Measurements from ENCODE around the gene PTPRC.

Gene PTPRC

DNA sequence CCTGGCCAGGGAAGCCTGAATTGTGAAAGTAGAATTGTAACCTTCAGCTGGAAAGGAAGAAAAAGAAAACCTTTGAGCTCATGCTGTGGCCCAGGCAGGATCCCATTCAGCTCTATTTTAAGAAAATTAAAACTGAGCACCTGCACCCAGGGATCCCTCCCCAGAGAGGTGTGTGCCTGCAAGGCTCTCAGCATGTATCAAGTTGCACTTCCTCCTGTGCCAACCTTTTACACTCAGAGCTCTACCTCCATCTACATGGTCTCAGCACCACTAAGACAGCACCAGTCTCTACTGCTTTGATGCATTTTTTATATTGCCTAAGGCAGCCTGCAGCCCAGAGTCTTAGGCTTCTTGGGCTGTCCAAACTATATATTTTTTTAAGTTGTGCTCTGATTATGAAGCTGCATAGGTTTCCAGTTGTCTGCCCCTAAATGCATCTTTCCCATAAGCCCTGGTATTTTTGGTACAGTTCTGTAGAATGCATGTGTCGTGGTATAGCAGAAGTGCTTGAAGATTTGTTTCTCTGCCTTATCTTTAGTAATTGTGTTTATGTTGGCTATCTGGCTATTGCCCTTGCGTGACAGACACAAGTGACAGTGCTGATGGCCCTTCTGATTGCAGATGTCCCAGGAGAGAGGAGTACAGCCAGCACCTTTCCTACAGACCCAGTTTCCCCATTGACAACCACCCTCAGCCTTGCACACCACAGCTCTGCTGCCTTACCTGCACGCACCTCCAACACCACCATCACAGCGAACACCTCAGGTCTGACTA is 63.1 kb downstream of the PTPRC start:
- DNase-seq, result no peak

DNA sequence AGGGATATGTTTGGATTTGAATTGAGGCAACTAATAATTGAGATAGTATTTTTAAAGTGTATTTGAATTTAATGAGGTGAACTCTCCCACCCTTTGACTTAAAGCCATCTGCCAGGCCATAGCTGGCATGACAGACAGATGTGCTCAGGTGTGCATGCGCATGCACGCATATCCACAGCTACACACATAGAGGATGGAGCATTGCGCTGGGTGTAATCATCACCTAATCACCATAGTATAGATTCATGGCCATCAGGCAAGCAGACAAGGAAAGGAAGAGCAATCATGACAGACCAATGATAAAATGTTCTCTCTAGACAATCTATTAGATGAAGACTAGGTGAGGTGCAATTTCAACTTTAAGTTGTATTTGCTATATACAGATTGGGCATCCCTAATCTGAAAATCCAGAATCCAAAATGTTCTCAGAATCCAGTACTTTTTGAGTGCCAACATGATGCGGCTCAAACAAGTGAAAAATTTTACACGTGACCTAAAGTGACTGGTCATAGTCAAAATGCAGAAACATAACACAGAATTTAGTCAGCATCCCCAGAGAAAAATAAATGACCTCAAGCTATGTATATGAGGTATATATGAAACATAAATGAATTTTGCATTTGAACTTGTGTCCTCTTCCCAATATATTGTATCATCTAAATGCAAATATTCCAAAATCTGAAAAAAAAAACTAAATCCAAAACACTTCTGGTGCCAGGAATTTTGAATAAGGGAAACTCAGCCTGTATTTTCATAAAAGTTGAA is 70.1 kb downstream of the PTPRC start:
- DNase-seq, result no peak

GRCh38 chr1:198711837-198712236 is 73.0 kb downstream of the PTPRC start:
- DNase-seq, result no peak

- peak; percentile 63 for DNase-seq
Observed at GRCh38 chr1:198713081-198713480, 74.2 kb downstream of the PTPRC start.

DNA sequence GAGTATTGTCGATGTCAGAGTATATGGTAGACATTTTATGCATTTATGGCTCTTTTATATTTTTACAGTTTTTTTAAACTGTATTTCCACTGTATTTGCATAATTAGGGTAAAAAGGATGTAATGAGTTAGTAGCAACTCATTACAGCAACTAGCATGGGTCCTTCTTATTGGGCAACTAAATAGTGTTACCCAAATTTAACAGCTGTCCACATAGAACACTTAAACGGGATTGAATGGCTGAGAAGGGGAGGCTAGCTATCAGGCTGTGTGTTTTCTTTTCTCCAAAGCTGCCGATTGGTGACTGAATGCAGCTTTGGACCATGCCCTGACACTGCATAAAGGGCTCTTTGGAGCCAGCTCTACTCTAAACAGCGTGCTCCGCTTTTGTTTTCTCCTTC is 75.4 kb downstream of the PTPRC start:
- DNase-seq, result no peak

DNA sequence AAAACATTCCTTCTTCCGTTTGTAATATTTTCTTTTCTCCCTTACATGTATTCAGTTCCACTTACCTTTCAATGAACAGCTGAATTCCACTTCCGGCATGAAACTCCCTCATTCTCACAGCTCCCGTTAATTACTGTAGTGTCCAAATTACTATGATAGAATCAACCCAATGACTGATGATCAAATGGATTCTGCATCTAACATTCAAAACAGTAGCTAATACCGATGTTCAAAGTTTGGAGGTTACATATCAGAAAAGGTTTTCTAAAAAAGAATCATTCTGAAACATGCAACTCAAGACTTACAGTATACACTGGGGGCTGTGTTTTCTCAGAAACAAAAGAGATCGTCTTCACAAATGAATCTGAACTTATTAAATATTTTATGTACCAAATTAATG is 77.2 kb downstream of the PTPRC start:
- DNase-seq, result no peak

- DNase-seq, result no peak
Observed at GRCh38 chr1:198717510-198717909, 78.7 kb downstream of the PTPRC start.

DNA sequence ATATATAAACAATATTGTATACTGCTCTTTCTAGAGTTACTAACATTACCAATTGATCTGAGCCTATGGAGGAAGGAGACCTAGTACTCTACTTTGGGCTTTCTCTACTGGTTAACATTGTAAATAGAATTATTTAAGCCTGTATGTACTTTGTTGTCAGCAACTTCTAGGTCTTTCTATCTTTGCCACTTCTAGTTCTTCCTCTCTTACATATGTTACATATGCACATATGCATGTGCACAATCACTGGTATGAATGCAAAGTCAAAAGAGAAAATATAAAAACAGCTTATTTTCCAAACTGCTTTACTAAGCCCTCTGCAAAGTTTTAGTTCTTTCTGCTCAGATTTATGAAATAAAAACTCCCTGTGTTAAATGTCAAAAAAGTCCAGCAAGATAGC is 84.3 kb downstream of the PTPRC start:
- DNase-seq, result no peak

DNA sequence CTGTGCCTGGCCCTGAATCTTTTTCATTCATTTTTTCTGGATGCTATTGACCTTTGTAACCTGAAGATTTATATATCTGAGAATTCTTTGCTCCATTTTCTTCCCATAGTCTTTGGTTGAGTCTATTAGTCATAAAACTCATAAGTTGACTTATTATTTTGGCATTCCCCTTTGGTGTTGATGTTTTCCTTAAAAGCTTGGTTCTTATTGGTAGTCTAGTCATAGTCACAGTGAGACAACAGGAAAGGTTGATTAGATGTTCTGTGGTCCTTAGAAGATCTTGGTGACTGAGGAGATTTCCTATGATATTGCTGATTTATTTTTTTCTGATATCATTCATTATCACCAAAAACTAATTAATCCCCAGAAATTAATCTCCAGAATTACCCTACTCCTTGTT is 86.2 kb downstream of the PTPRC start:
- no peak for DNase-seq

DNA sequence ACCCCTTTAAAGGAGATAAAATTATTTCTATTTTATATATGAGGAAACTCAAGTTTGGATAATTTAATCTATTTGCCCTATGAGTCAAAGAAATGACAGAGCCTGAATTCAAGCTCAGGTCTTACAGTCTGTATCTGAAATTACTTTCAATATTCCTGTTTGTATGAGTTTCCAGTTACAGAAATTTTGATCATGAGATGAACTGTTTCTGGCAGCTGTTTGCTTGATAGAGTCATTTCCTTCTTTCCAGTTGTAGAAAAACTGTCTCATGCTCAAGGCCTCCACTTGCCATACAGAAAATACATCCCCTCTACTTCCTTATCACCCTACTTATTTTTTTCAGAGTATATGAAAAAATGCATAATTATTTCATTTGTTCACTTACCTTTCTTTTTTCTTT is 87.6 kb downstream of the PTPRC start:
- DNase-seq, result peak; percentile 52

DNA sequence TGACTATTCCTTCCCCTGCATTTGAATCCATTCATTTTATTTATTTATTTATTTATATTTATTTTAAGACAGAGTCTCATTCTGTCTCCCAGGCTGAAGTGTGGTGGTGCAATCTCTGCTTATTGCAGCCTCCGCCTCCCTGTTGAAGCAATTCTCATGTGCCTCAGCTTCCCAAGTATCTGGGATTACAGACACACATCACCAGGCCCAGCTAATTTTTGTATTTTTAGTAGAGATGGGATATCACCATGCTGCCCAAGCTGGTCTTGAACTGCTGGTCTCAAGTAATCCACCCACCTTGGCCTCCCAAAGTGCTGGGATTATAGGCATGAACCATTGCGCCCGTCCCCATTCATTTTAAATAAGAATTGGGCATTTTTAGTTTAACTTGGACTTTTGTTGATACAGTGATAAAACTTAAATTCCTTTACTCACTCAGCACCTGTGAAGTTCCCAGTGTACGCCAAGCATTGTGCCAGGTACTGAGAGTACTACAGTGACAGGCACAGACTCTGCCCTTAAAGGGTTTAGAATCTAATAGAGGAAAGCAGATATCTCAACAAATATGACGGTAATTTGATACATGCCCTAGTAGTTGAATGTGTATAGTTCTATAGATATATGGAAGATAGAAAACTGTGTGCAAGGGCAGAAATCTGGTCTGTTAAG is 90.5 kb downstream of the PTPRC start:
- DNase-seq, result no peak

DNA sequence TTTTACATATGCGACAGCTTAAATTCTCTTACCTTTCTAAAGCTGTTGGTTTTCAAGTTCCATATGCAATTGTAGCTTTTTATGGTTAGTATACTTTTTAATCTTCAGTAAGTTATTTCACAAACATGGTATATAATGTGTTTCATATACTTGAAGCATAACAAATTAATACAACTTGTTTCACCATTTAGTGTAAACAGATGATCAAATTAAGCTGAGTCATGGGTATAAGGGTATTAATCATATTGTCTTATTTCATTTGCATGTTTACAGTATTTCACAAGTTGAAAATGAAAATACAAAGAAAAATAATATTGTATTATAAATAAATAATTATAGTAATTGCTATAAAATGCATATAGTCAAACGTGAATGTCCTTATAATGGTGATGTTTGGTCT is 92.1 kb downstream of the PTPRC start:
- no peak for DNase-seq

DNA sequence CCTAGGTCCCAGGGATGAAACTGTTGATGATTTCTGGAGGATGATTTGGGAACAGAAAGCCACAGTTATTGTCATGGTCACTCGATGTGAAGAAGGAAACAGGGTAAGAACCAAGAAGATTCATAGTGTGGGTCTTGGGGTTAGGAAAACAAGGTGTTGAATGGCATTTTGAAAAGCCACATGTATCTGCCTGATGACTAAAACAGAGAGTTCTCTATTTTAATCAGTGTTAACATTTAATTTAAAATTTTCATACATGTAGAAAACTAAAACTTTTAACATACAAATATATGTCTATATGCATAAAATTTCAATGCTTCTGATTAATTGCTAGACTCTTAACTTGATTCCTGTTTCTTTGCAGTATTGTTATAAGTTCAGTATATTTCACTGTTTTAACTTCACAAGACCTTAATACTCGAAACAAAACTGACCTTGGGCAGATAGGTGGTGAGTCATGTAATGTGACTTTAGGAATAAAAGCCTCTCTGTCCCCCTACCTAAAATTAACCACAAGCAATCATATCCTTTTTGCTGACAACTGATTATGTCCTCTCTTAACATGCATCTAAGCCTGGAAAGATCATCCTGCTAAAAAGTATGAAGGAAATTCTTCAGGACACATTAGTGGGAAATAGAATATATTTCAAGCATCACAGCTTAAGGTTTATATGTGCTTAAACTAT is 95.6 kb downstream of the PTPRC start:
- DNase-seq, result no peak

- DNase-seq, result peak; percentile 13
Observed at GRCh38 chr1:198741744-198742143, 102.9 kb downstream of the PTPRC start.

- DNase-seq, result no peak
Observed at GRCh38 chr1:198747127-198747526, 108.3 kb downstream of the PTPRC start.

- DNase-seq, result no peak
Observed at GRCh38 chr1:198749279-198749678, 110.4 kb downstream of the PTPRC start.

- no peak for DNase-seq
Observed at GRCh38 chr1:198750081-198750480, 111.2 kb downstream of the PTPRC start.

GRCh38 chr1:198751741-198752140 is 112.9 kb downstream of the PTPRC start:
- DNase-seq, result no peak

DNA sequence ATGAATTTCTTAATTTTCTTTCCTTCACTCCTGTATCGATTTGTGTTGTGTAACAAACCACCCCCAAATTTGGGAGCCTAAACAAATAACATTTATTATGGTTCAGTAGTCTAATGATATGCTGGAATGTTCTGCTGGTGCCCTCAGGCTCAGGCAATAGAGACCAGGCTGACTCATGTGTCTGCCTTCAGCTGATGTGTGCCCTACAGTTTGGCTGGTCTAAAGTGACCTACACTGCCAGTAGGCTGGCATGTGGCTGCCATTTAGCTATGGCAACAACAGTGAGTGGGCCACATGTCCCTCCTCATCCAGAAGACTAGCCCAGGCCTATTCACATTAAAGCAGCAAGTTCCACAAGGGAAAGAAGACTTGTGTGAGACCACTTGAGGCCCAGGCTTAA is 115.8 kb downstream of the PTPRC start:
- DNase-seq, result no peak

DNA sequence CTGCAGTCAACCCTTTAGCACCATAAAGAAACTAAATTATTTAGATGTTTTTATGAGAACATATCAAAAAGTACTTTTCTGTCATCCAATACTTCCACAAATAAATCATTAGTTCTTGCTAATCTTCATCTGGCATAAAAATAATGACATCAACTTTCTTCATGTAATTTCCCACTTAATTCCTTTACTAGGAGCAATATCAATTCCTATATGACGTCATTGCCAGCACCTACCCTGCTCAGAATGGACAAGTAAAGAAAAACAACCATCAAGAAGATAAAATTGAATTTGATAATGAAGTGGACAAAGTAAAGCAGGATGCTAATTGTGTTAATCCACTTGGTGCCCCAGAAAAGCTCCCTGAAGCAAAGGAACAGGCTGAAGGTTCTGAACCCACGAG is 116.9 kb downstream of the PTPRC start:
- DNase-seq, result no peak

- peak; percentile 16 for DNase-seq
Observed at GRCh38 chr1:198756470-198756869, 117.6 kb downstream of the PTPRC start.

- no peak for DNase-seq
Observed at GRCh38 chr1:198761859-198762616, 123.2 kb downstream of the PTPRC start.
